ENCODE data around the gene NSA2. TPM values are rescaled to one million over a fixed set of nuclear protein-coding genes. Genes with fewer than 3 reads are reported as not detected.
"Not testable (repeated sequence)": the region's sequence is repeated elsewhere in the genome, so short reads cannot be mapped to it uniquely, and the experiment has no call there.

The NSA2 gene
- total RNA-seq, 1 experiment from 2014 or later, result 108 TPM

DNA sequence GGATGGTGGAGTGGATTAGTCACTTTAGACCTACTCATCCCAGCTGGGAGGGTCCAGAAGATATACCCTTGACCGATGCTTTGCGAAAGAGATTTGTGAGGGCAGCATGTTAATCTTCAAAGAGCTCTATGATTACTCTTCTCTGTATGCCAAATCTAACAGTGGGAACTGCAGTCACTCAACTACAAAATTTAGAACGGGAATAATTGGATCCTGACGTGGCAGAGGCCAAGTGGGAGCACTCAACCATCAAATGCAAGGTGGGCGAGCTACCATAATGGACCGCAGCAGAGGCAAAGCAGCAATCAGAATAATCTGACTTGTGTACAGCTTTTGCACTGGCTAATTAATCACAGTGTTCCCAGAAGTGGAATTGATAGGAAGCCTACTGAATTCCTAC lies 20.4 kb downstream of the NSA2 start:
- TF ChIP-seq EZH2 (IDR thresholded peaks at IDR 0.05) (no peak), TCF7L2 (IDR thresholded peaks at IDR 0.05; ENCODE audit: borderline replicate concordance, extremely low read depth, insufficient read depth, insufficient read length) (no peak), RAD21 (IDR thresholded peaks at IDR 0.05; ENCODE audit: low read depth) (no peak), CEBPB (IDR thresholded peaks at IDR 0.05; ENCODE audit: low read depth) (no peak), SIN3A (IDR thresholded peaks at IDR 0.05; ENCODE audit: low read depth) (no peak), POLR2A (IDR thresholded peaks at IDR 0.05; ENCODE audit: borderline replicate concordance, extremely low read depth, insufficient read depth, insufficient read length) (no peak), CBX3 (IDR thresholded peaks at IDR 0.05; ENCODE audit: low read depth) (no peak)
- TF ChIP-seq, protein P1, sequence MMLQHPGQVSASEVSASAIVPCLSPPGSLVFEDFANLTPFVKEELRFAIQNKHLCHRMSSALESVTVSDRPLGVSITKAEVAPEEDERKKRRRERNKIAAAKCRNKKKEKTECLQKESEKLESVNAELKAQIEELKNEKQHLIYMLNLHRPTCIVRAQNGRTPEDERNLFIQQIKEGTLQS (IDR thresholded peaks at IDR 0.05), result no peak
- ChIA-PET RAD21 (ENCODE audit: low non-redundant PET in 1 of 2, low total read pairs in 2 of 2, uncharacterized antibody in 2 of 2, unreplicated experiment in 2 of 2) (no interaction called here), POLR2A (no interaction called here), CTCF (no interaction called here)
- Histone ChIP-seq H3K4me1 (ENCODE audit: control insufficient read depth in 1 of 2, insufficient read depth in 2 of 2, low read length in 2 of 2) (no peaks in the 10 kb centered on the region), H3K79me2 (ENCODE audit: insufficient read depth, low read length) (no peaks in the 10 kb centered on the region), H3K4me2 (ENCODE audit: low read length) (no peak overlapping the region), H3K9me3 (ENCODE audit: control insufficient read depth in 1 of 2, insufficient read depth in 1 of 2, low read depth in 1 of 2, low read length in 2 of 2) (no peaks in the 10 kb centered on the region), H3K9me2 (ENCODE audit: insufficient read depth) (no peaks in the 10 kb centered on the region), H3K36me3 (ENCODE audit: control insufficient read depth in 1 of 2, insufficient read depth in 2 of 2, low read length in 2 of 2) (peaks cover 2 to 5% of the 10 kb centered on the region in 2 experiments; a peak in 2 of 4 replicates), H2AFZ (ENCODE audit: low read depth, low read length, poor library complexity, severe bottlenecking) (no peak overlapping the region), H3K27ac (ENCODE audit: low read depth, low read length) (no peak overlapping the region), H3K9ac (ENCODE audit: low read length) (no peak overlapping the region), H4K20me1 (ENCODE audit: insufficient read depth) (no peaks in the 10 kb centered on the region), H3K27me3 (ENCODE audit: insufficient read depth, low read length) (no peaks in the 10 kb centered on the region), H3K4me3 (replicated peaks in 1 of 2; ENCODE audit: low read depth in 1 of 2, low read length in 2 of 2) (no peak overlapping the region)
- no TSS peak for BruUV-seq (replicated peaks)
- DNase-seq (ENCODE audit: low read depth, low spot score) (no peak), ATAC-seq (no peak)
- intact Hi-C loops (cut with micrococcal nuclease), result no loop called here

DNA sequence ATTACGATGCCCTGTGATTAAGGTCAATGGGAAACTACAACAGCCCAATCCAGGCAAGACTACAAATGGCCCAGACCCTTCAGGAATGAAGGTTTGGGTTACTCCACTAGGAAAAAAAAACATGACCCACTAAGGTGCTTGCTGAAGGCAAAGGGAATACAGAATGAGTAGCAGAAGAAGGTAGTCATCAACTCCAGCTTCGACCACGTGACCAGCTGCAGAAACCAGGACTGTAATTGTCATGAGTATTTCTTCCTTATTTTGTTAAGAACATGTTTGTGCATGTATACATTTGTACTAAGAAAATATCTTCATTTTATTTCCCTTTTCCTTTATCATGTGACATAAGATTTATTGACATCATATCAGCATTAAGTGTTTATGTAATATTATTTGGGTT lies 24.6 kb downstream of the NSA2 start:
- intact Hi-C loops (cut with micrococcal nuclease); DNase-seq (ENCODE audit: low read depth, low spot score); RAD21 ChIA-PET (ENCODE audit: low non-redundant PET in 1 of 2, low total read pairs in 2 of 2, uncharacterized antibody in 2 of 2, unreplicated experiment in 2 of 2); H3K4me1 ChIP-seq (ENCODE audit: control insufficient read depth in 1 of 2, insufficient read depth in 2 of 2, low read length in 2 of 2); H3K9ac ChIP-seq (ENCODE audit: low read length); ATAC-seq; H3K27me3 ChIP-seq (ENCODE audit: insufficient read depth, low read length); BruUV-seq (replicated peaks); H3K27ac ChIP-seq (ENCODE audit: low read depth, low read length); H3K79me2 ChIP-seq (ENCODE audit: insufficient read depth, low read length); H3K36me3 ChIP-seq (ENCODE audit: control insufficient read depth in 1 of 2, insufficient read depth in 2 of 2, low read length in 2 of 2); H3K9me2 ChIP-seq (ENCODE audit: insufficient read depth); H3K4me2 ChIP-seq (ENCODE audit: low read length); POLR2A ChIA-PET; CTCF ChIA-PET; H2AFZ ChIP-seq (ENCODE audit: low read depth, low read length, poor library complexity, severe bottlenecking); H3K9me3 ChIP-seq (ENCODE audit: control insufficient read depth in 1 of 2, insufficient read depth in 1 of 2, low read depth in 1 of 2, low read length in 2 of 2); H3K4me3 ChIP-seq (replicated peaks in 1 of 2; ENCODE audit: low read depth in 1 of 2, low read length in 2 of 2); H4K20me1 ChIP-seq (ENCODE audit: insufficient read depth): not testable (repeated sequence)

Measured in HCT116 (cell line).